SKM-1 treated with dmso at 0.1 percent for 144 hours (cell line): Measurements from ENCODE around the gene MYF5.
"Not testable (repeated sequence)": the region's sequence is repeated elsewhere in the genome, so short reads cannot be mapped to it uniquely, and the experiment has no call there.

ENCODE experiments used
- DNase-seq: peaks from one replicate; lab custom pipeline; 2025; ENCODE audit not compliant: unreplicated experiment; lab: John Stamatoyannopoulos, UW

MYF5 gene

GRCh38 chr12:80716696-80717469, at the start of gene MYF5:
Gene MYF5 (plus strand): TSS chr12:80716912. CDS start chr12:80717064, 152 bp downstream.
- no peak for DNase-seq

GRCh38 chr12:80670214-80670613, 46.5 kb upstream of the MYF5 start:
- no peak for DNase-seq

GRCh38 chr12:80676042-80676636, 40.6 kb upstream of the MYF5 start:
- DNase-seq = not testable (repeated sequence)

GRCh38 chr12:80676856-80677255, 39.9 kb upstream of the MYF5 start:
- no peak for DNase-seq

- no peak for DNase-seq
These were observed 38.7 kb upstream of the MYF5 start for GRCh38 chr12:80677994-80678393.

GRCh38 chr12:80679346-80680131, 37.2 kb upstream of the MYF5 start:
- no peak for DNase-seq

- DNase-seq = no peak
These were observed 35.4 kb upstream of the MYF5 start for GRCh38 chr12:80681287-80681686.

GRCh38 chr12:80681786-80682185, 34.9 kb upstream of the MYF5 start:
- no peak for DNase-seq

GRCh38 chr12:80684077-80684495, 32.6 kb upstream of the MYF5 start:
- DNase-seq = no peak

- no peak for DNase-seq
These were observed 26.6 kb upstream of the MYF5 start for GRCh38 chr12:80690090-80690489.

- DNase-seq = no peak
These were observed 26.2 kb upstream of the MYF5 start for GRCh38 chr12:80690513-80690912.

GRCh38 chr12:80692114-80692513, 24.6 kb upstream of the MYF5 start:
- DNase-seq = no peak

- no peak for DNase-seq
These were observed 19.3 kb upstream of the MYF5 start for GRCh38 chr12:80697270-80697887.

- DNase-seq = no peak
These were observed 18.5 kb upstream of the MYF5 start for GRCh38 chr12:80698256-80698655.

- DNase-seq = no peak
These were observed 17.7 kb upstream of the MYF5 start for GRCh38 chr12:80698847-80699542.

GRCh38 chr12:80700327-80700726, 16.4 kb upstream of the MYF5 start:
- DNase-seq = no peak

- no peak for DNase-seq
These were observed 15.3 kb upstream of the MYF5 start for GRCh38 chr12:80701388-80701787.

- no peak for DNase-seq
These were observed 13.6 kb upstream of the MYF5 start for GRCh38 chr12:80702889-80703805.

- DNase-seq = no peak
These were observed 12.3 kb upstream of the MYF5 start for GRCh38 chr12:80704420-80704819.
